Measurements from ENCODE around the gene TRPM3.

GRCh38 chr9:70530716-70531115, 590.7 kb downstream of the TRPM3 start:
- TF ChIP-seq CTCF (IDR thresholded peaks at IDR 0.05): no peak
- no peak for TF ChIP-seq EP300 (IDR thresholded peaks at IDR 0.05)
- no peak for TF ChIP-seq POLR2A (IDR thresholded peaks at IDR 0.05)
- TF ChIP-seq POLR2AphosphoS5 (IDR thresholded peaks at IDR 0.05): no peak
